Psoas muscle (tissue), 8 donors: ENCODE results near the gene TEX101. TPM values are rescaled to one million over a fixed set of nuclear protein-coding genes. Genes with fewer than 3 reads are reported as not detected.
"Not testable (repeated sequence)": the region's sequence is repeated elsewhere in the genome, so short reads cannot be mapped to it uniquely, and the experiment has no call there.

ENCODE experiments used
- ATAC-seq, 4 donors: fragments of 200-7000 bp; cut with Tn5 transposase; one replicate each; pipeline ENCODE4 v1.9.1; 2020; ENCODE audit warnings: moderate library complexity in 3 of 4, mild to moderate bottlenecking in 2 of 4
- DNase-seq, 2 donors: peaks; one replicate each; pipeline ENCODE4 v3.0.0-alpha.2; 2020
- H3K27ac ChIP-seq: fragments of 200-600 bp; one replicate; pipeline ENCODE4 v1.8.0; 2022
- H3K27me3 ChIP-seq, 3 donors: fragments of 200-600 bp in 1 of 3; one replicate each; pipeline versions ENCODE4 v1.6.1 to v1.8.0; 2013 to 2022; ENCODE audit warnings: low read length in 2 of 3, mild to moderate bottlenecking in 2 of 3, moderate library complexity in 1 of 3; ENCODE audit not compliant: insufficient read depth in 3 of 3
- H3K36me3 ChIP-seq, 2 donors: fragments of 200-600 bp in 1 of 2; one replicate each; pipeline versions ENCODE4 v1.6.1 to v1.8.0; 2013 to 2022; ENCODE audit warnings: low read depth in 1 of 2, mild to moderate bottlenecking in 1 of 2, moderate library complexity in 1 of 2; ENCODE audit not compliant: insufficient read depth in 1 of 2
- H3K4me1 ChIP-seq: fragments of 200-600 bp; one replicate; pipeline ENCODE4 v1.8.0; 2022
- H3K4me3 ChIP-seq: fragments of 200-600 bp; one replicate; pipeline ENCODE4 v1.8.0; 2022; ENCODE audit warnings: mild to moderate bottlenecking
- H3K9me3 ChIP-seq: fragments of 200-600 bp; one replicate; pipeline ENCODE4 v1.8.0; 2022
- CTCF ChIP-seq: fragments of 200-600 bp; IDR thresholded peaks from one replicate; pipeline ENCODE4 v1.8.0; 2022; ENCODE audit warnings: antibody characterized with exemption
- WGBS, 3 donors: extraction: QIAGEN DNeasy Blood & Tissue Kit; methylation state at CpG; one replicate each; pipeline versions ENCODE4 v1.1.6 to v1.1.7; 2013; 5-methylcytosine and 5-hydroxymethylcytosine counted together
- intact Hi-C, 2 donors: fragments of 100-400 bp; cut with DNase I; formaldehyde crosslinking; loops; one replicate each; pipeline versions ENCODE4 v1.11.0 to v1.14.2; 2022
- long read RNA-seq, 2 donors: library from polyadenylated mRNA; unstranded; transcript quantifications; one replicate each; pipeline ENCODE4 v2.0.0, GENCODE V29; 2021
- polyA plus RNA-seq, 3 donors: library from polyadenylated mRNA; stranded (reverse); fragments of 200-250 nt; gene quantifications; one replicate each; pipeline ENCODE4 v1.2.3, GENCODE V29; 2013
- total RNA-seq, 4 donors: library from RNA; stranded (reverse); fragmentation: NEBNext Ultra II Directional in 2 of 4; extraction: Animal tissue kit (Norgen Biotek cat#: 25700) in 2 of 4; gene quantifications; one replicate each; pipeline versions ENCODE4 v1.2.1 to v1.2.4, GENCODE V29; 2021 to 2023
- donor health status: healthy with polysubstance abuse.
- donor health status: DM: no; HTN: no; CAD: no; lungs with moderate emphysema.
- donor health status: Bipolar disorder and iron deficiency.
- donor health status: healthy.
- donor health status: DM: yes; HTN: yes; CAD: no.
- donor health status: DM: no; HTN: no; CAD: no.
- donor health status: DM: no; HTN: no; CAD: no.
- donor health status: DM: yes; HTN: yes; CAD: no.

The TEX101 gene
- total RNA-seq: not detected
- not detected for polyA plus RNA-seq
- long read RNA-seq, donor 1: 0 reads
- long read RNA-seq, donor 2: 0 reads

GRCh38 chr19:43414554-43414953 lies at the start of gene TEX101:
TSS of gene TEX101 (plus strand) at chr19:43414890. CDS start at chr19:43415920, 1,030 bp downstream.
- WGBS, 3 donors: 93 to 94% (median 93%) methylated on average over 21 of the region's 21 CpGs
- Histone ChIP-seq H3K9me3 (no peaks in the 10 kb centered on the region), H3K4me3 (no peak within 1 kb of the TSS), H3K27me3 (no peaks in the 10 kb centered on the region), H3K27ac (no peak within 1 kb of the TSS), H3K4me1 (no peaks in the 10 kb centered on the region), H3K36me3 (no peaks in the 10 kb centered on the region)
- intact Hi-C loops: no loop called here
- TF ChIP-seq CTCF: no peak
- ATAC-seq: no peak
- no peak for DNase-seq

GRCh38 chr19:43365677-43366076 lies 49.0 kb upstream of the TEX101 start:
- DNase-seq, intact Hi-C loops, H3K27me3 ChIP-seq, H3K9me3 ChIP-seq, H3K4me1 ChIP-seq, ATAC-seq, H3K4me3 ChIP-seq, H3K36me3 ChIP-seq, H3K27ac ChIP-seq: not testable (repeated sequence)
- 72 to 80% (median 75%) methylated on average over 5 of the region's 9 CpGs for WGBS, 3 donors

GRCh38 chr19:43367822-43368221 lies 46.9 kb upstream of the TEX101 start:
- Histone ChIP-seq H3K36me3 (no peaks in the 10 kb centered on the region), H3K27ac (no peak overlapping the region), H3K9me3 (no peaks in the 10 kb centered on the region), H3K4me3 (no peak overlapping the region), H3K27me3 (no peaks in the 10 kb centered on the region), H3K4me1 (no peaks in the 10 kb centered on the region)
- no peak for ATAC-seq
- intact Hi-C loops: no loop called here
- DNase-seq: no peak
- no peak for TF ChIP-seq CTCF
- 72 to 100% (median 83%) methylated on average over 2 of the region's 2 CpGs for WGBS, 3 donors

- H3K4me3 ChIP-seq, H3K27me3 ChIP-seq, H3K9me3 ChIP-seq, H3K4me1 ChIP-seq, H3K36me3 ChIP-seq, ATAC-seq, DNase-seq, intact Hi-C loops, H3K27ac ChIP-seq: not testable (repeated sequence)
- WGBS, 3 donors: 20 to 23% (median 20%) methylated on average over 5 of the region's 9 CpGs
Measured at GRCh38 chr19:43368897-43369296, 45.8 kb upstream of the TEX101 start.

- DNase-seq: no peak
- Histone ChIP-seq H3K9me3 (no peaks in the 10 kb centered on the region), H3K4me1 (no peaks in the 10 kb centered on the region), H3K27me3 (no peaks in the 10 kb centered on the region), H3K4me3 (no peak overlapping the region), H3K27ac (no peak overlapping the region), H3K36me3 (no peaks in the 10 kb centered on the region)
- intact Hi-C loops: no loop called here
- ATAC-seq: no peak
- WGBS, 3 donors: 51 to 59% (median 52%) methylated on average over 8 of the region's 8 CpGs
- no peak for TF ChIP-seq CTCF
Measured at GRCh38 chr19:43371909-43372308, 42.8 kb upstream of the TEX101 start.

- Histone ChIP-seq H3K4me3 (no peak overlapping the region), H3K4me1 (no peaks in the 10 kb centered on the region), H3K36me3 (no peaks in the 10 kb centered on the region), H3K27me3 (no peaks in the 10 kb centered on the region), H3K9me3 (no peaks in the 10 kb centered on the region), H3K27ac (no peak overlapping the region)
- intact Hi-C loops: no loop called here
- ATAC-seq (no peak), DNase-seq (no peak)
- WGBS, 3 donors: 72 to 75% (median 73%) methylated on average over 7 of the region's 7 CpGs
- TF ChIP-seq CTCF: no peak
Measured at GRCh38 chr19:43372462-43372861, 42.2 kb upstream of the TEX101 start.

- not testable (repeated sequence) for H3K27ac ChIP-seq
Measured at GRCh38 chr19:43377624-43378023, 37.1 kb upstream of the TEX101 start.

More at GRCh38 chr19:43377624-43378023, 37.1 kb upstream of the TEX101 start:
- H3K27me3 ChIP-seq, ATAC-seq, H3K4me1 ChIP-seq, H3K4me3 ChIP-seq, H3K9me3 ChIP-seq, DNase-seq, H3K36me3 ChIP-seq, intact Hi-C loops: not testable (repeated sequence)
- no CpG with 5 or more reads among the region's 3 CpGs for WGBS, 3 donors
